Tibial nerve (tissue), 4 donors: ENCODE measurements around the gene ATG10. TPM values are rescaled to one million over a fixed set of nuclear protein-coding genes. Genes with fewer than 3 reads are reported as not detected.
A peak's percentile ranks its signal among the peaks of the same experiment; 100 is the strongest.
"Not testable (repeated sequence)": the region's sequence is repeated elsewhere in the genome, so short reads cannot be mapped to it uniquely, and the experiment has no call there.

Experiments
- DNase-seq, 2 donors: peaks; one replicate each; pipeline ENCODE4 v3.0.0-alpha.2; 2019; ENCODE audit warnings: low spot score in 2 of 2
- H3K27ac ChIP-seq, 4 donors: fragments of 200-600 bp; sonication (generic) in 3 of 4; one replicate each; pipeline ENCODE4 v1.5.1; 2017 to 2019; ENCODE audit warnings: mild to moderate bottlenecking in 1 of 4
- H3K27me3 ChIP-seq, 2 donors: fragments of 200-600 bp; sonication (generic) in 1 of 2; one replicate each; pipeline versions ENCODE4 v1.5.1 to v1.6.0; 2017 to 2019
- H3K36me3 ChIP-seq, 3 donors: fragments of 200-600 bp; sonication (generic); one replicate each; pipeline ENCODE4 v1.5.1; 2018 to 2019
- H3K4me1 ChIP-seq, 4 donors: fragments of 200-600 bp; sonication (generic) in 3 of 4; one replicate each; pipeline ENCODE4 v1.5.1; 2017 to 2019
- H3K4me3 ChIP-seq, 4 donors: fragments of 200-600 bp; sonication (generic) in 3 of 4; one replicate each; pipeline ENCODE4 v1.5.1; 2017 to 2019; ENCODE audit warnings: mild to moderate bottlenecking in 1 of 4, moderate library complexity in 1 of 4
- H3K9me3 ChIP-seq, 4 donors: fragments of 200-600 bp; sonication (generic) in 3 of 4; one replicate each; pipeline ENCODE4 v1.5.1; 2017 to 2019
- EP300 ChIP-seq, 2 donors: sonication (generic); formaldehyde crosslinking; IDR thresholded peaks; one replicate each; pipeline ENCODE4 v1.6.1; 2017; ENCODE audit warnings: antibody characterized with exemption in 2 of 2, mild to moderate bottlenecking in 1 of 2
- POLR2A ChIP-seq, 2 donors: fragments of 450-650 bp; IDR thresholded peaks; one replicate each; pipeline ENCODE4 v1.6.1; 2017; ENCODE audit warnings: antibody characterized with exemption in 2 of 2, mild to moderate bottlenecking in 2 of 2, moderate library complexity in 2 of 2
- WGBS, 2 donors: methylation state at CpG; one replicate each; pipeline ENCODE4 v1.1.5; 2018; 5-methylcytosine and 5-hydroxymethylcytosine counted together
- total RNA-seq, 4 donors: library from RNA; depleted of rRNA; stranded (reverse); fragments of >200 nt; gene quantifications; one replicate each; pipeline ENCODE4 v1.1.0, GENCODE V29; 2016
- TF ChIP-seq, protein P1 (sequence below), 5 experiments: fragments of 200-600 bp in 3 of 5; fragments of 450-650 bp in 2 of 5; sonication (generic) in 3 of 5; IDR thresholded peaks; one replicate each; pipeline ENCODE4 v1.5.1; 2016 to 2019; ENCODE audit warnings: antibody characterized with exemption in 5 of 5, mild to moderate bottlenecking in 3 of 5, moderate library complexity in 2 of 5

ATG10 gene
- total RNA-seq, 4 donors from 2014 or later, result 3.5 to 25.1 (median 6.9) TPM

DNA sequence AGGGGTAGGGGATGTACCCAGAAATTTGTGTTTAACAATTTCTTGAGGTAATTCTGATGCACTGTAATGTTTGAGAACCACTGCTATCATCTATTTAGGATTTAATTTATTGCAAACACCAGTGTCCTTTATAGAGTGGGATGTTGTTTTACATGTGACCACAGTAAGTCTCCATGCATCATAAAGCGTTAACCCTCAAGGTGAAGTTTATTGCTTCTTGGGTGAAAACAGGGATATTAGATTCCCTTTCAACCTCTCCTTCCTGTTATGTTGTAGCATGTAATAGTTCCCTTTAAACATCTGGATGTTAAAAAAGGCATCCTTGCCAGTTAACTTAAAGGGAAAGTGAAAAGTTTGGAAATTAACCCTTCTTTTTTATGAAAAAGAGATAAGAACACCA is 35.8 kb upstream of the ATG10 start:
- Histone ChIP-seq H3K27me3 (no peaks in the 10 kb centered on the region), H3K4me1 (no peaks in the 10 kb centered on the region), H3K36me3 (no peaks in the 10 kb centered on the region), H3K9me3 (peaks cover 0 to 4% (median 0%) of the 10 kb centered on the region in 4 donors), H3K4me3 (no peak overlapping the region), H3K27ac (no peak overlapping the region)
- WGBS, 2 donors, result 66 to 69% methylated on average over 1 of the region's 1 CpG
- no peak for TF ChIP-seq POLR2A (IDR thresholded peaks at IDR 0.05)
- DNase-seq, result no peak

DNA sequence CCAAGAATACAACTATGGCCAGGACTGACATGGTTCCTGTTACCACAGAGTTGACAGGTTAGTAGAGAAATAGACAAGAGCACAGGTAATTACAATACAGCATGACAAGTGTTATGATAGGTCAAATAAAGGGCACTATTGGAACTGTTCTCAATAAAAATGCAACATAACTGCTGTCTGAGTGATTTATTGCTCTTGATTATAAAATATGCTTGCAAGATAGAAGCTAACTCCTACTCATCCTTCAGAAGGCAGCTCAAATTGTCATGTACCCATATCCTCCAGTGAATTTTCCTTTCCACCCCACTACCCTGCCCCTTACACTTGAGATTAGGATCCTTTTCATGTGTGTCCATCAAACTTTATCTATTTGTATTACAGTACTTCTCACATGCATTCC is 35.1 kb upstream of the ATG10 start:
- Histone ChIP-seq H3K27ac (no peak overlapping the region), H3K4me1 (no peaks in the 10 kb centered on the region), H3K9me3 (peaks cover 0 to 11% (median under 1%) of the 10 kb centered on the region in 4 donors), H3K36me3 (no peaks in the 10 kb centered on the region), H3K27me3 (no peaks in the 10 kb centered on the region), H3K4me3 (no peak overlapping the region)
- DNase-seq, result no peak
- TF ChIP-seq POLR2A (IDR thresholded peaks at IDR 0.05) (no peak), EP300 (IDR thresholded peaks at IDR 0.05) (no peak)
- TF ChIP-seq, protein P1, sequence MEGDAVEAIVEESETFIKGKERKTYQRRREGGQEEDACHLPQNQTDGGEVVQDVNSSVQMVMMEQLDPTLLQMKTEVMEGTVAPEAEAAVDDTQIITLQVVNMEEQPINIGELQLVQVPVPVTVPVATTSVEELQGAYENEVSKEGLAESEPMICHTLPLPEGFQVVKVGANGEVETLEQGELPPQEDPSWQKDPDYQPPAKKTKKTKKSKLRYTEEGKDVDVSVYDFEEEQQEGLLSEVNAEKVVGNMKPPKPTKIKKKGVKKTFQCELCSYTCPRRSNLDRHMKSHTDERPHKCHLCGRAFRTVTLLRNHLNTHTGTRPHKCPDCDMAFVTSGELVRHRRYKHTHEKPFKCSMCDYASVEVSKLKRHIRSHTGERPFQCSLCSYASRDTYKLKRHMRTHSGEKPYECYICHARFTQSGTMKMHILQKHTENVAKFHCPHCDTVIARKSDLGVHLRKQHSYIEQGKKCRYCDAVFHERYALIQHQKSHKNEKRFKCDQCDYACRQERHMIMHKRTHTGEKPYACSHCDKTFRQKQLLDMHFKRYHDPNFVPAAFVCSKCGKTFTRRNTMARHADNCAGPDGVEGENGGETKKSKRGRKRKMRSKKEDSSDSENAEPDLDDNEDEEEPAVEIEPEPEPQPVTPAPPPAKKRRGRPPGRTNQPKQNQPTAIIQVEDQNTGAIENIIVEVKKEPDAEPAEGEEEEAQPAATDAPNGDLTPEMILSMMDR (IDR thresholded peaks at IDR 0.05), result no peak

DNA sequence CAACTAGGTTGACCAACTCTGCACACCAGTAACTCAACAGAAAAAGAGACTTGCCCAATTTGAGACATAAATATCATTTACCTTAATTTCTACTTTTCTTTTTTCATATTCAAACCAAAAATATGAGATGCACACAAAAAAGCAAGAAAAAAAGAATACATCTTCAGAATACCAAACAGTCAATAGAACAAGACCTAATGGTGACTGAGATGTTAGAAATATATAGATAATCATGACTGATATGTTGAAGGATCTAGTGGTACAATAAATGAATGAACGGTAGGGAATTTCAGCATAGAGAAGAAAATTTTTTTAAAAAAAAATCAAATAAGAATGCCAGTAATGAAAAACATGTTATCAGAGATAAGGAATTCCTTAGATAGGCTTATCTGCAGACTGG is 29.1 kb upstream of the ATG10 start:
- Histone ChIP-seq H3K36me3 (no peaks in the 10 kb centered on the region), H3K27ac (no peak overlapping the region), H3K4me3 (no peak overlapping the region), H3K4me1 (no peaks in the 10 kb centered on the region), H3K27me3 (no peaks in the 10 kb centered on the region), H3K9me3 (peaks cover 0 to 26% (median 4%) of the 10 kb centered on the region in 4 donors)
- 89 to 92% methylated on average over 1 of the region's 1 CpG for whole genome bisulfite sequencing, 2 donors
- TF ChIP-seq POLR2A (IDR thresholded peaks at IDR 0.05), result no peak
- TF ChIP-seq, protein P1 (IDR thresholded peaks at IDR 0.05), result no peak
- TF ChIP-seq EP300 (IDR thresholded peaks at IDR 0.05), result no peak
- no peak for DNase-seq

DNA sequence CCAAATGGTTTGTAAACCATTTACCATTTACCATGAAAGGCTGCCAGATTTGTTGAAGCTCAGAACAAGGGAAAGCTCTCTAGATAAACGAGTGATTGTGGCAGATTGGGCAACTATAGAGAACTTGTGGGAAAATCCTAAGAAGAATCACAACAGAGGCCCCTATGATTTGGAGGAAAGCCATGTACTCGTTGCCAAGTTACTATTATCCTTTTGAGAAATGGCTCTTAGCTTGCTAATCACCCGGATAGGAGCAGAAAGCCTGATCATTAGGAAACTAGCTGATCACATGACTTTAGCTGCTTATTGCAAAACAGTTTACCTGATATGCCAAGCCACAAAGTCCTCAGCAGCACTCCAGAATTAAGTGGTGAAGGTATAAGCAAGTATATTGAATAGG is 23.5 kb upstream of the ATG10 start:
- H3K4me3 ChIP-seq, result no peak overlapping the region
- TF ChIP-seq POLR2A (IDR thresholded peaks at IDR 0.05) (no peak), EP300 (IDR thresholded peaks at IDR 0.05) (no peak)
- TF ChIP-seq, protein P1 (IDR thresholded peaks at IDR 0.05), result no peak
- no peaks in the 10 kb centered on the region for H3K27me3 ChIP-seq
- 43 to 49% methylated on average over 3 of the region's 3 CpGs for WGBS, 2 donors
- H3K27ac ChIP-seq, result no peak overlapping the region
- H3K36me3 ChIP-seq, result no peaks in the 10 kb centered on the region
- H3K4me1 ChIP-seq, result peaks cover 0 to 3% (median 0%) of the 10 kb centered on the region in 4 donors
- DNase-seq, result no peak
- no peaks in the 10 kb centered on the region for H3K9me3 ChIP-seq

DNA sequence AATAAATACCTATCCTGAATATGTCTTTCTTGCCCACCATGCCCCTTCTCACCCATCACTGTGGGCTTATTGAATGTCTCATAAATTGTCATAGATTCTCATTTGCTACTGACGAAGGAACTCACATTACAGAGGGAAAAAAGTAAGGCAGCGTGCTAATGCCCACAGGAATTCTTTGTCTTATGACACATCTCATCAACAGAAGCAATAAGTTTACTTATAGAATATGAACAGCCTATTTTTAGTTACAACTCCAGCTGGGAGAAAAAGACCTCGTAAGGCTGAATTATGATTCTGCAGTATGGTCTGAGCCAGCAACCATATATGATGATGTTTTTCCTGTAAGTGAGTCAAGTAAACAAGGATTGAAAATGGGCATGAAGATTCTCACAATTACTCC is 22.4 kb upstream of the ATG10 start:
- H3K27me3 ChIP-seq, result no peaks in the 10 kb centered on the region
- H3K27ac ChIP-seq, result no peak overlapping the region
- WGBS, 2 donors, result 81 to 85% methylated on average over 3 of the region's 3 CpGs
- H3K9me3 ChIP-seq, result no peaks in the 10 kb centered on the region
- H3K36me3 ChIP-seq, result no peaks in the 10 kb centered on the region
- no peak for TF ChIP-seq EP300 (IDR thresholded peaks at IDR 0.05)
- TF ChIP-seq POLR2A (IDR thresholded peaks at IDR 0.05), result no peak
- TF ChIP-seq, protein P1 (IDR thresholded peaks at IDR 0.05), result no peak
- H3K4me3 ChIP-seq, result no peak overlapping the region
- H3K4me1 ChIP-seq, result peaks cover 0 to 3% (median 0%) of the 10 kb centered on the region in 4 donors
- no peak for DNase-seq

DNA sequence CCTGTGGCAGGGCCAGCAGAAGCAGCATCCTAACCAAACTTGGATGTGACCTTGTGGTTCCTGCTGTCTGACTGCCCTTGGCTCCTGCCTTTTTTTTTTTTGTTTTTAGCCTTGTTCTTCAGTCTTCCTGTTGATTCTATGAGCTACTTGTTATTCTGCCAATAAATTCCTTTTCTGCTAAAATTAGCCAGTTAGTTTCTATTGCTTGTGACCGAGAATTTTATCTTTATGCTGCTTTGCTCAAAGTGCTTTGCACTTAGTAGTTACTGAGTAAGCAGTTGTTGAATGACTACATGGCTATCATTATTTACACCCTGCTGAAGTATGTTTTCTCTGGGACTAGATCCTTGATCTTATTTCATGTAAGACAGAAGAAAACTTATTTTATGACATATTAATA is 20.8 kb upstream of the ATG10 start:
- TF ChIP-seq EP300 (IDR thresholded peaks at IDR 0.05), result no peak
- Histone ChIP-seq H3K27me3 (no peaks in the 10 kb centered on the region), H3K9me3 (no peaks in the 10 kb centered on the region), H3K4me1 (peaks cover 0 to 3% (median 0%) of the 10 kb centered on the region in 4 donors), H3K36me3 (no peaks in the 10 kb centered on the region), H3K27ac (peak overlapping the region in 2 of 4 donors; percentile 15 to 50), H3K4me3 (no peak overlapping the region)
- DNase-seq, result no peak
- WGBS, 2 donors, result 7 to 17% methylated on average over 1 of the region's 1 CpG

DNA sequence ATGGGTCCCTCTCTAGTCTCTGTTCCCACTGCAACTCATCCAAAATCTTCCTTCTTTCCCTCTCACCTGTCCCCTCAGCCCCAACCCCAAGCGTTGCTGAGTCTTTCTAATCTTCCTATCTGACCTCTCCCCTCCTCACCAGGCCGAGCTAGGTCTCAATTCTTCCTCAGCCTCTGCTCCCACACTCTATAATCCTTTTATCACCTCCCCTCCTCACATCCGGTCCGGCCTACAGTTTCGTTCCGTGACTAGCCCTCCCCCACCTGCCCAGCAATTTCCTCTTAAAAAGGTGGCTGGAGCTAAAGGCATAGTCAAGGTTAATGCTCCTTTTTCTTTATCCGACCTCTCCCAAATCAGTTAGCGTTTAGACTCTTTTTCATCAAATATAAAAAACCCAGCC is 17.0 kb upstream of the ATG10 start:
- H3K4me3 ChIP-seq, H3K9me3 ChIP-seq, H3K27me3 ChIP-seq, DNase-seq, H3K4me1 ChIP-seq, H3K36me3 ChIP-seq, H3K27ac ChIP-seq: not testable (repeated sequence)
- WGBS, 2 donors, result 55 to 69% methylated on average over 8 of the region's 8 CpGs

DNA sequence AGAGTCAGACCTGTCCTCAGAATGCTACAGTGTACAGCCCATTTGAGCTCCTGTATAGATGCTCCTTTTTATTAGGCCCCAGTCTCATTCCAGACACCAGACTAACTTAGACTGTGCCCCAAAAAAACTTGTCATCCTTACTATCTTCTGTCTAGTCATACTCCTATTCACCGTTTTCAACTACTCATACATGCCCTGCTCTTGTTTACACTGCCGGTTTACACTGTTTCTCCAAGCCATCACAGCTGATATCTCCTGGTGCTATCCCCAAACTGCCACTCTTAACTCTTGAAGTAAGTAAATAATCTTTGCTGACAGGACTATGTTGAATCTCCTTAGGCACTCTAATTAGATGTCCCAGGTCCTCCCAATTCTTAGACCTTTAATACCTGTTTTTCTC is 13.7 kb upstream of the ATG10 start:
- not testable (repeated sequence) for H3K9me3 ChIP-seq, H3K27me3 ChIP-seq, H3K4me3 ChIP-seq, H3K36me3 ChIP-seq, H3K27ac ChIP-seq, H3K4me1 ChIP-seq, DNase-seq
- WGBS, 2 donors, result 82 to 83% methylated on average over 2 of the region's 2 CpGs
